Mammary epithelial cell (primary cell): ENCODE data around the gene WASL.

ENCODE experiments used
- CTCF ChIP-seq, 2 donors: IDR thresholded peaks in 1 of 2; conservative IDR thresholded peaks in 1 of 2; 2 replicates each; pipeline ENCODE4 v1.5.1; 2011 to 2012; ENCODE audit warnings: inconsistent platforms in 2 of 2, low read length in 2 of 2, mild to moderate bottlenecking in 2 of 2, control low read depth in 1 of 2, low read depth in 1 of 2; ENCODE audit not compliant: insufficient read depth in 1 of 2; ENCODE audit errors: extremely low read depth in 1 of 2
- EZH2 ChIP-seq: IDR thresholded peaks from 2 replicates; pipeline ENCODE4 v1.6.1; 2012; ENCODE audit warnings: low read length, inconsistent platforms, borderline replicate concordance

DNA sequence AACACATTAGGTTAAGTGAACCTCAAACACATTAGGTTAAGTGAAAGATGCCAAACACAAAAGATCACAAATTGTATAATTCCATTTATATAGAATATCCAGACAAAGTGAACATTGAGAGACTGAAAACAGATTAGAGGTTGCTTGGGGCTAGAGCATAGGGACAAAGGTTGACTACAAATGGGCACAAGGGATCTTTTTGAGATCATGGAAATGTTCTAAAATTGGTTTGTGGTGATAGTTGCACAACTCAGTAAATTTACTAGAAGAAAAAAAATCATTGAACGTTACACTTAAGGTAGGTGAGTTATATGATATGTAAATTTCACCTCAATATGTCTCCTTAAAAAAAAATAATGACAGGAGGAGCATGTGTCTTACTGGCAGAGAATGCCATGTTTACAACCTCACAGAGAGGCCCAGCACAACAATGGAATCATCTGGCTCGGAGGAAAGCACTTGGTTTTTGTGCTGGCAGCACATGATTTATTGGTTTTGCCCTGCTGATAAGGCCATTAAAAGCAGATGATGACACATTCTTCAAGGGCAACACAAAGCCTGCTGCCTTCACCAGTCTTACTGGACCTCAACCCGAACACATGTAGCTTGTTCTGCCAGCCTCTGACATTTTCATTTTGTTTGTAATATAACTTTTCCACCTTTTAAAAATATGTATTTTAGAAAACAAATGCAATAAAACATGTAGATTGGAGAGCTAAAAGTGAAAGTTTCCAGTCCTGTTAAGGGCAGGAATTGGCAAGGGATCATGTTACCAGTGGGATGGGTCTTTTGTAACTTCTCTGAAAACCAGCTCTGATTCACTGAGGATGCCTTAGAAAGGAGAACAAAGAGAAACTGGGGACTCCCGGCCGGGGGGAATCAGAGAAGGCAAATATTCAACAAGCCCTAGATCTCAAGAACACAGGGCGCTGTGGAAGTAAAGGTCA is 105.0 kb downstream of the WASL start:
- TF ChIP-seq CTCF (conservative IDR thresholded peaks at IDR 0.05 in 1 of 2, IDR thresholded peaks at IDR 0.05 in 1 of 2; ENCODE audit: extremely low read depth in 1 of 2, insufficient read depth in 1 of 2, low read depth in 1 of 2, low read length in 2 of 2) (no peak), EZH2 (no peak)
